GM21619 (cell line): Measurements from ENCODE around the gene IP6K1.

Source experiments
- ATAC-seq: cut with Tn5 transposase; IDR thresholded peaks from one replicate; pipeline ENCODE4 v1.9.1; 2021; ENCODE audit not compliant: unreplicated experiment

Gene IP6K1

DNA sequence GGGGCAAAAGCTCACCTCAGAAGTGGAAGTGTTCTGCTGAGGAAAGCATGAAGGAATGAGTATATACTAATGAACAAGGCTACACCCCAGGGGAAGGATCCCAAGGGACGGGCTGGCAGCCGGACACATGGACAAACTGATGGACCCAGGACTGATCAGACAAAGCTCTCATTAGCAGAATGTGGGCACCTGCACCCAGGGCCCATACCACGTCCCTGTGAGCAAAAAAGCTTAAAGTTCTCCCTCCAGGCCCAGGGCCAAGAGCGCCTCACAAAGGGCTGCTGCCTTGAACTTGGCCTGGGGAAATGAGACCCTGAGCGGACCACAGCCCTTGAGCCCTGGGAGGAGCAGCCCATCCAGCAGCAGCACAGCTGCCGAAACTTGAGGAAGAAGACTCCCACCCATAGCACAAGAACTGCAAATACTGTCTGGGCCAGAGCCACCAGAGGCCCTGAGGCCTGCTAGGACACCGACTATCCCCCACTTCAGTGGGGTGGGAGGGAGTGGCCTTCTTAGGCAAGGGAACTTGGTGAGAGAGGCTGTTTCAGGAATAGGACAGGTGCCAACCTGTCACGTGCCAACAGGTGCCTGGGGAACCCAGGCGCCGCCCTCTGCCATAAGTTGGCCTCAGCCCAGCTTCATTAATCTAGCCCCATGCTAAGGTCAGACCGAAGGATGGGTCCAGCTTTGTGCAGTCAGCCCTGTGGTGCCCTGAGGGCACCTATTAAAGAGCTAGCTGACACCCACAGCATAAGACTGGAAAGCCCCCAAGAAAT lies 60.2 kb downstream of the IP6K1 start:
- no peak for ATAC-seq

DNA sequence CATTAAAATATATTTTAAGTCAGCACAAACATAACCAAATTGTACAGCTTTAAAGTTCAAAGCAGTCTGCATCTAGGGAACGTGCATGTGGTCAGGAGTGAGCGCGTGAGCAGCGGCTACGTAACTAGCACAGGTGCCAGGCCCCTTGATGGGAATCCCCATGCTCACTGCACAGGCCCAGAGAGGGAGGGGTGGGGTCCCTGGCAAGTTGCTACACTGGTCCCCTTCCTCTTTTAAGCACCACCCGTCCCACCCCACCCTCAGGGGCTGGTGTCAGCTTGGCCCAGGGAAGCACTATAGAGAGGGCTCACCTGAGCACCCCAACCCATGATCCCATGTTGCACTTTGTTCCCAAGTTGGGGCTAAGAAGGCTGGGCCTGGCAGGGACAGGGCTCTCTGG lies 61.8 kb downstream of the IP6K1 start:
- no peak for ATAC-seq

DNA sequence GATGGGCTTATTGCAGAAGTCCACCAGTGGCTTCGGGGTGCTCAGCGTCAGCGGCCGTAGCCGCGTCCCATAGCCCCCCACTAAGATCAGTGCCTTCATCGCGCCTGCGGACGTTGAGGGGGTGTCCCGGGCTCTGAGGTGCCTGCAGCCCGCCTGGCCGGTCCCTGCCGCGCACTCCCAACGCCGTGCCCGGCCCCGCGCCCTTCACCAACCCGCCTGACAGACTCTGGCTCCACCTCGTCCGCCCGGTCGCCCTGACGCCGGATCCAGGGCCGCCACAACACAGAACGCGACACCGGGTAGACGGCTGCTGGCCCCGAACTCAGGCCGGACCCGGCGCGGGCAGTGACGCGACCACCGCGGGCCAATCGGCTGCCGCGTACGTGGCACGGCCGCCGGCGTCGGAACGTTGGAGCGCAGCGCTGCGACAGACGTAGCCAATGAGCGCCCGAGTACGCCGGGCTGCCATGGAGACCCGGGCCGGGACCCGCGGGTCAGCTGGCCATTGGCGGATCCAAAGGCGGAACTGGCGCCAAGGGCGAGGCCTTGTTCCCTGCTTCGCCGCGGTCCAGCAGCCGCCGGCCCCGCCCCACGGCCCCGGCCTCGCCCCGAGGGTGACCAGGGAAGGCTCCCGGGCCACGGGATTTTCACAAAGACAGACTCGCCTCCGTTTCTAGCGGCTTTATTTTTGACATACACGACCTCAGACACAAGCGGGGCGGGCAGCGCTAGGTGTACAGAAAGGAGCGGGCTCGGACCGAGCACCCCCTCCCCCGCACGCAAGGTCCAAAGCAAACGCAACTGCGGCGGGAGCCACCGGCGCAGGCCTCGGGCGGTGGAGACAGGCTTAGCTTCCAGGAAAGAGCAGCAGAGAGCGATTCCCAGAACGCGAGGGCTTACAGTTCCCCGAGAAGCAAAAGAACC lies 62.5 kb downstream of the IP6K1 start, which contains the start of gene GMPPB:
Gene GMPPB, minus strand, starts transcription at position 324 of the 924 bp plus-strand sequence. Its CDS starts 225 bp downstream, at position 99.
- peak; percentile 67 for ATAC-seq

DNA sequence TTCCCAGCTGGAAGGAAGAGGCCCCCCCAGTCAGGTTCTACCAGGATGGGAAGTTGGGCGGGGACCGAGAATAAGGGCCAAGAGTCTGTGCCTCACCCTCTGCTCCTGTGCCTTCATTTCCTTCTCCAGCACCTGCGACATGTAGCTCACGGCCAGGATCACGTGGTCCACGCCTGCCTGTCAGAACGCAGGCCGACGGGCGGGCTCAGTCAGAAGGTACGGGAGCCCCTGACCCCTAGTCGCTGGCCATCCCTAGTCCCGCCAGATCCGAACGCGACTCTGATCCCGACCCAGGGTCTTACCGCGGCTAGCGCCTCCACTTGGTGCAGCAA lies 63.1 kb downstream of the IP6K1 start:
- no peak for ATAC-seq

DNA sequence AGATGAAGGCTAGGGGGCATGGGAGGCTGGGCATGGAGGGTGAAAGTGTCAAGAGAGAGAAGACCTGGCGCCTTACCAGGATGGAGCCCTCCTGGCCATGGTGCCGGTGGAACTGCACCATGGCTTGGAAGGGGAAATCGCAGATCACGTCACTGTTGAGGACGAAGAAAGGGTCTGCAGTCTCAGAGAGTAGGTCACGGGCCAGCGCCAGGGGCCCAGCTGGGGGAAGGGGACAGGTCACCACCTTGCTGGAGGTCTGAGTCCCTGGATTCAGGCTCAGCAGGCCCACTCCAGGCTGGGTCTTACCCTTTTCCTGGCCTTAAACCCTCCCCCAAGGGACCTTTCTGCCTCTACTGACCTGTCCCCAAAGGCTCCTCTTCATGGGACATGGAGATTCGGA lies 63.4 kb downstream of the IP6K1 start:
- ATAC-seq: no peak

DNA sequence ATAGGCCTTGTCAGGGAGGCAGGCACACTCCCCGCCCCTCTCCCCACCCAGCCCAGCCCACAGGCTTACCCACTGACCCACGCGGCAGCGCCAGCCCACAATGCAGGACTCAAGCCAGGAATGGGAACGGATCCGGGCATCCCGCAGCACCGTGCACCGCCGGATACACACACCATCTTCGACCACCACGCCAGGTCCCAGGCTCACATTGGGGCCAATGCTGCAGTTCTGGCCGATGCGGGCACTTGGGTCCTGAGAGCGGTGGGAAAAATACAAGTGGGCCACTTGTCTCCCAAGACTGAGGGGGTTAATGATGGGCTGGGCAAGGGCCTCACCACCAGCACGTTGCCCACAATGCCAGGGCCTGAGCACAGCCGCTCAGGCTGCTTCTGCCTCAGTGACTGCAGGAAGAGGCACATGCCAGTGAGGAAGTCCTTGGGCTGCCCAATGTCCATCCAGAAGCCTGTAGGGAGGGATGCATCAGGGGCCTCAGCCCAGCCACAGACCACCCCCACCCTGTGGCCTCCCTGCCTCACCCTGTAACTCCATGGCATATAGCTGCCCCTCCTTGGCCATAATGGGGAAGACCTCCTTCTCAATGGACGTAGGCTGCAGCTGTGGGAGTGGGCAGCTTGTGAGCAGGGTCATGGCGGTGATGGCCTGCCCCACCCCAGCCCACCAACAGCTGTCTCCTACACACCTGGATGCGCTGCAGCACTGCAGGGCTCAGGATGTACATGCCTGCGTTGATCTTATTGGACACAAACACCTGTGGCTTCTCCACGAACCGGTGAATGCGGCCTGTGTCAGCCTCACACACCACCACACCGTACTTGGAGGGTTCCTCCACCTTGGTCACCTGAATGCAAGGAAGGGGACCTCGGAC lies 64.2 kb downstream of the IP6K1 start:
- ATAC-seq: no peak

DNA sequence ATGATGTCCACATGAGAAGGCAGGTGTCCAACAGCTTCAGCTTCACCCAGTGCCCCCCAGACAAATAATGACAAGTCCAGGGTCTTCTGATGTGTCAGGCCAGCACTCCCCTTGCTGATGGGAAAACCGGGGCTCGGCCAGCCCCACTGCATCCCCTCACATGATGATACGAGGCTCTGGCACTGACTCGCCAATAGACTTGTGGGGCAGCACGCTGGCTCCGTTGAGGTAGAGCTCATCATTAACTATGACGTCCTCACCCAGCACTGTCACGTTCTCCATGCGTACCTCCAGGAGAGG lies 64.8 kb downstream of the IP6K1 start:
- no peak for ATAC-seq

DNA sequence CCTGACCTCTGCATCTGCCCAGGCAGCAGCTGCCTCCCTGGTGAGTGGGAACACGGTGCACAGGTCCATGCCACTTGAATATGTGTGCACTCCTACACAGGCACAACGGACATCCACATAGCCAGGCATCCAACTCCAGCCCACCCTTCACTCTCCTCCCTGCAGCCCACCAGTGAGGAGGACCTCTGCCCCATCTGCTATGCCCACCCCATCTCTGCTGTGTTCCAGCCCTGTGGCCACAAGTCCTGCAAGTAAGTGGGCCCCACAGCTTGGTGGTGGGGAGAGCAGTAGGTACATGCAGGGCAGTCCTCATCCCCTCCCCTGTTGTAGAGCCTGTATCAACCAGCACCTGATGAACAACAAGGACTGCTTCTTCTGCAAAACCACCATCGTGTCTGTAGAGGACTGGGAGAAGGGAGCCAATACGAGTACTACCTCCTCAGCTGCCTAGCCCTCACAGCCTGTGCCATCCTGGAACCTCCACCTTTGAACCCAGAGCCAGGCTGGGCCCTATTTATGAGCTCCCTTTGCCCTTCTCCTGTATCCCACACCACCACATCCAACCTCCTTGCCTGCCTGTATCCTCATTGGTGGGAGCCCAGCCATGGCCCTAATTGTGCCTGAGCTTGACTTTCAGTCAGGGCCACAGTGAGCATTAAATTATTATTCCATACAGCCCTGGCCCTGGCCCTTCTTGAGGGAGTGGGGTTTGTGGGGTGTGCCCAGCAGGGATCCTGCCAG lies 65.3 kb downstream of the IP6K1 start:
- no peak for ATAC-seq

DNA sequence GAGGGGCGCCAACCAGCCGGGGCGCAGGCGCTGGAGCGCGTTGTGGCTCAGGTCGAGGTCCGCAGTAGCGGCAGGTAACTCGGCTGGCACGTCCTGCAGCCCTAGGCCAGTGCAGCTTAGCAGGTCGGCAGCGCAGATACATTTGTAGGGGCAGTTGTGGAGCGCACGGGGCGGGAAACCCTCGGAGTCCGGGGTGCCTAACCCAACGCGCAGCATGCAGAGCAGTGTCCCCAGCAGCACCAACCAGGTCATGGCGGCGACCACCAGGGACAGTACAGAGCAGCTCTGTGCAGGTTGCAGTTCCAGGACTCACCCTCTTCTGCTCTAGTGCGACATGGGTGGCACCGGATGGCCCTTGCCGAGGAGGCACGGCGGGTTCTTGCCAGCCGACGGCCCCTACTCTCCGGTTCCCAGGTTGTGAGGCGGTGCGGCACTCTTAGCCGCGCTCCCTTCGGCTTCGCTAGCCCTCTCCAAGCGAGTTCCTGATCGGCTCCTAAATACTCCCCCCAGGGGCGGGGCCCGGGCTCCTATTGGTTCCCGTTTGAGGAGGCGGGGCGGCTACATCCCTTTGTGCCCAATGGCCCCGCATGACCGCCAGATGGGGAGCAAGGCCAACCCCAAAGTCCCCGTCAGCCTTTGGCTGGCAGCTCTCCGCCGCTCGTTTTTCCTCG lies 67.0 kb downstream of the IP6K1 start, which contains the start of gene AMIGO3:
Gene AMIGO3, minus strand, starts transcription at position 471 of the 671 bp plus-strand sequence. Its CDS starts 219 bp downstream, at position 252.
- ATAC-seq: peak; percentile 48

DNA sequence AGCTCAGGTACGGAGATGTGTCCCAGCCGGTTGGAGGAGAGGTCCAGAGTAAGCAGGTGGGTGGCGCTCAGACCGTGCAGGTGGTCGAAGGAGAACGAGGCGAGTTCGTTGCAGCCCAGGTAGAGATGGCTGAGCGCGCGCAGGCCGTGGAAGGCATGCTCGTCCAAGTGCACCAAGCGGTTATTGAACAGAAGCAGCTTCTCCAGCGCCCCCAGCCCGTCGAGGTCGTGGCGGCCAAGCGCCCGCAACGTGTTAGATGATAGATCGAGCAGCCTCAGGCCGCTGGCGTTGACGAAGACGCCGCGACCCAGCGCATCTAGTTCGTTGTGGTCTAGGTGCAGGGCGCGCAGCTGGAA lies 67.5 kb downstream of the IP6K1 start:
- no peak for ATAC-seq

DNA sequence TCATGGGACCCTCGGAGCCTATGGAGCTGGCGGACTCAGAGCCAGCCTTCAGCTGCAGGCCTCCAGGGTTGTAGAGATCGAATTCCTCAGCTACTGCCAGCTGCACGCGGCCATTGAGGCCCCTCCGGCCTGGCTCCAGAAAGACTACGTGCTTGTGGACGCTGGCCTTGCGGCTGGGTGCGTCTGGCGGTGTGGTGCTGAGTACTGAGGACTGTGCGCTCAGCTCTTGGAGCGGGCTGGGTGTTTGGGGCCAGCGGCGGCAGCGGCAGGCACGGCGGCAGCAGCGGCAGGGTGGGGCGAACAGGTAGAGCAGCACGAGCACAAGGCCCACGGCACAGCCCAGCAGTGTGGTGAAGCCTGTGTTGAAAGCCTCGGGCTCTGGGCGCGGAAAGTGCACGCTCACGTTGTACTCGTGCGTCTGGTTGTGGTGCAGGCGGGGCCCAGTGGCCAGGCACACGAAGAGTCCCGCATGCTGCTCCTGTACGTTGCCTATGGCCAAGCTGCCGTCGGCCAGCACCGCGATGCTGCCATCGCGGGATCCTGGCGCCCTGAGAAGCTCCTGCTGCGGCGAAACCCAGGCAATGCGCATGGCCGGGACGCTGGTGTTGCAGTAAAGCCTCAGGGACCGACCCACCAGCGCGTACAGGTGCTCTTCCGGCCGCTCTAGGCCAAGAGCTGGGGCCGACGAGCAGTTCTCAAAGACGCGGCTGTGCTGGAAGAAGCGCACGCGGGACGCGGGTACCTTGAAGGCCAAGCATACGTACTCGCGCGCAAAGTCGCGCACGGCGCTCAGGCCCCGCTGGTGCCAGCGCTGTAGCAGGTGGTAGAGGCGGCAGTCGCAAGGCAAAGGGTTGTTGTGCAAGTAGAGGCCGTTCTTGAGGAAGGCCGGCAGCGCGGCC lies 68.1 kb downstream of the IP6K1 start:
- no peak for ATAC-seq

DNA sequence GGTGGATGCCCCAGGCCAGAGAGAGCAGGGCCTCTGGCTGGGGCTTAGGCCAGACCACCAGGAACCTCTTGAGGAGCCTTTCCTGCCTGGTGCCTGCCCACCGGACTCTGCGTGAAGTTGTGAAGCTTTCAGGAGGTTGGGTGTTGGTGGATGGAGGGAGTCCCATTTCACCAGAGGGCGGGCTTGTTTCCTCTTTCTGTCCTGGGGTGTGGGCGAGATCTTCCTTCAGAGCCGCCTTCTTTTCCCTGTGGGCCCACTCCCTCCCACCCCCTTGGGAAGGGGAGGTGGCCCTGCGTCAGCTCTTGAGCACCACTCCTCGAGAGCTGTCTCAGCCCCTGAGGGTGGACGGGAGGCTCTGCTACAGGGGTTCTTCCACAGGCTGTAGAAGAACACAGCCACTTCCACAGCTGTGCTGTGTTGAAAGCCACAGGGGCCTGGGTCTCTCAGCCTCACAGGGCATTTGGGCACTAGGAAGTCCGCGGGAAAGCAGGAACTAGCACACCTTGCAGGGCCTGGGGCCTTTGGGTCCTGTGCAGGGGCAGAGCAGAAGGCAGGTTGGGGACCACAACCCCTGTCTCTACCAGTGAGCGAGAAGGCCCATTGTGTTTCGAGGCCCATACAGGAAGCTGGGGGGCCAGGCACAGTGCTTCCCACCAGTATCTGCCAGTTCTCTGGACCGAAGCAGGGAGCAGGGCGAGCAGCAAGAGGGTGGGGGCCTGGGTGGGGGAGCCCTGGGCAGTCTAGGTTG lies 69.0 kb downstream of the IP6K1 start:
- no peak for ATAC-seq

DNA sequence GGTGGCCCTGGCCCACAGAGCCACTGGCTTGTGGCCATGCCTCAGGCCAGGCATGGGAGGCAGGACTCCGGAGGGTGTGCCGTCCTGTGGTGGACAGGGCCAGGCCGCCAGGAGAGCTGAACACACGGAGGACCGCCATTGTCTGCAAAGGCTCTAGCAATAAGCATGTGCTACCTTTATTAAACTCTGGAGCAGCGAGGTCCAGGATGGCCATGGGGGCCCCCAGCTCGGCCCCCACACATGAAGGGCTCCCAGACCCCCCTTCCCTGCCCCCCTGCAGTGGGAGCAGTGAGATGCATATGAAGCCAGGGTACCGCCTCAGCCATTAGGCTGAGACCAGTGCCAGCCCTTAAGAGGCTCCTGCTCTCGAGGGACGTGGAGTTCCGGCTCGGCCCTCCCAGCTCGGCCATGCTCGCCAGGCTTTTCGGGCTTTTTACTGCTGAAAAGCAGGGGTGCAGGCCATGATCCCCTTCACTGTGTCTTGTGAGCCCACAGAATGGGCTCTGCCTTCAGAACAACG lies 69.6 kb downstream of the IP6K1 start:
- ATAC-seq: no peak

DNA sequence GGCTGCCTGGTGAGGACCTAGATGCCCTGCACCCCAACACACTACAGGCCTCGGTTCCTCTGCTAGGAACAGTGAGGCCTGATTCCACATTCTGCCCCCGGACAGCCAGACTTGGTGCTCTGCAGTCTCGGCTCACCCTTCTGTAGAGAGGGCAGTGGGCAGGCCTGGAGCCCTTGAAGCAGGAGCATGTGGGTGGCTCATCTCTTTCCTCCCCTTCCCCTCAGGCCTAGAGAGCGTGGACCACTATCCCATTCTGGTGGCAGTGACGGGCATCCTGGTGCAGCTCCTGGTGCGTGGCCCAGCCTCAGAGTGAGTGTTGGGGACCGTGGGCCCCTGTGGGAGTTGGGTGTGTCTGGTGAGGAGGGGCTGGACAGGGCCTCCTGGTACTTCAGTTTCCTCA lies 70.2 kb downstream of the IP6K1 start:
- no peak for ATAC-seq

DNA sequence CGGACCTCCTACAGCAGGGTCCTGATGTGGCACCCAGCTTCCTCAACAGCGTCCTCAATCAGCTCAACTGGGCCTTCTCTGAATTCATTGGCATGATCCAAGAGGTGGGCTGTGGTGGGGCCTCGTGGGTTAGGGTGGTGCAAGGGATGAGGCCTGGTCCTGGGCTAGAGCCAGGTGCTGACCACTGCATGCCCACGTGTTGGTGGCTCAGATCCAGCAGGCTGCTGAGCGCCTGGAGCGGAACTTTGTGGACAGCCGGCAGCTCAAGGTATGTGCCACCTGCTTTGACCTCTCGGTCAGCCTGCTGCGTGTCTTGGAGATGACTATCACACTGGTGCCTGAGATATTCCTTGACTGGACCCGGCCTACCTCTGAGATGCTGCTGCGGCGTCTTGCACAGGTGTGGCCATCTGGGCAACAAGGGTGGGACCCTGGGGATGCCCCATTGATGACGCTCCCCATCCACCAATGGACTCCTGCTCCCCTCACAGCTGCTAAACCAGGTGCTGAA lies 70.7 kb downstream of the IP6K1 start:
- no peak for ATAC-seq

DNA sequence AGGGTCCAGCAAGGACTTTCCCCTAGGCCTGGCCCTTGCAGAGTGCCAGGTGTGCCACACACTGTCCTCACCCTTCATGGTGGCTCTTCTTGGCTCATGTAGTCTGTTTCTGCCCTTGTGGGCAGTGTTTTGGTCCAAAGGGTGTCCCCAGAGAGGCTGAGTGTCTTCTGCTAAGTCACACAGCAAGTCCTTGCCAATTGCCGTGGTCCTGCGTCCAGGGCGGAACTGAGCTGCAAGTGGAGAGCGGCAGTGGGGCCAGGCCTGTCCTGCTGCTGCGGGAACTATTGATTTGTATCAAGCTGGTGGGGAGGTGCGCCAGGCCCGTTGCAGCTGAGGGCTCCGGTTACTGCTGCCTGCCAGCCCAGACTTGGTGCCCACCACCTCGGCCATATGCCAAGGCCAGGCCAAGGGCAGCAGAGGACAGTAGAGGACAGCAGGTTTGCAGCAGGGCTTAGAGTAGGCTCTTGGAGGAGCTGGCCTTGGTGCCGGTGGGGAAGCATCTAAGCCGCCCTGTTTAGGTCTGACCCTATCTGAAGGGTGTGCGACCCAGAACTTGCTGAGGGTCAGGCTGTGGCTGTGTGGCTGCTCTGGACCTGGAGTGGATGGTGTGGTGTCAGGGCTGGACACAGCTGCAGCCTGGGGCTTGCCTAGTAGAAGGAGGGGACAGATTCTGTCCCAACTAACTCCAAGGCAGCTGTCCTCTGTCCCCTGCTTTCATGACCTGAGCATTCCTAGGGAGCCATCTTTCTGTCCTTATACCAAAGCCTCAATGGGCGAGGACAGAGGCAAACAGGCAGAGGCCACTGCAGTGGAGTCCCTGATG lies 71.4 kb downstream of the IP6K1 start:
- ATAC-seq: no peak
